ENCODE results near the gene HEPH. TPM values are rescaled to one million over a fixed set of nuclear protein-coding genes. Genes with fewer than 3 reads are reported as not detected.
"Not testable (repeated sequence)": the region's sequence is repeated elsewhere in the genome, so short reads cannot be mapped to it uniquely, and the experiment has no call there.

HEPH gene
- total RNA-seq, 1 donor from 2014 or later: 21.2 TPM

DNA sequence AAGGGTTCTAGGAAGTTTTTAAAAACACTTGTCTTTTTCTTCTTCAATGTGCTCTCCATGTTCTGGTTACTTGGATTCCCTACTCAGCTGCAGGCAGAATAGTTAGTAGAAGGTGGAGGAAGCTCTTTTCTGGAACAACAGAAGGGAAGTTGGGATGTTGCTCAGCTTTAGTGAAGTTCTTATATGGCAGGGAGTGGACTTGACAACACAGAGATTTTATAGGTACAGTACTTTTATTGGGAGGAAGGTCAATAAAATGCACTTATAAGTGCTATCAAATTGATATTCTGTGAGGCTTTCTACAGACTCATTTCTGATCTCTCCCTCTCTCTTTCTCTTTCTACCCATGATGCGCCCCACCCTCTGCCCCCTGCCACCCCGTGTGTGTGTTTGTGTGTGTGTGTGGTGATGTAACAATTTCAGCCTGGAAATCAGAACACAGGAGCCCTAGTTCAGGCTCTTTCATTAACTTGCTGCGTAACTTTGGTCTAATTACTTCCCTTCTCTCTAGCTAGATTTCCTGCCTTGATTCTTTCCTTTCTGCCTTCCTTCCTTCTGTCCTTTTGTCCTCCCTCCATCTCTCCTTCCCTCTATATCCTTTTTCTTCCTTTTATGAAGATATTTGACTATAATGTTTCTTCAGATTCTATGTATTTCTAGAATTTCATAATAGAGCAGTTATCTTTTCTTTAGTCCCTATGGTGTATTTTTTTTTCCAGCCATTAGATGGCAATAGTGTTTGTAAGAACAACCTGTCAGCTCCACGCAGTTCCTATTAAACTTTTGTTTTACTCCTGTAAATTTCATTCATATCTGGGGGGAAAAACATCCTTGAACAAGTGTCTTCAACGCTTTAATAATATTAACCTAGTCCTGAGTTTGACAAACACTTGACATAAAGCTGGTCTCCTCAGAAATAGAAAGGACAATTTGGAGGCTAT lies 37.1 kb downstream of the HEPH start:
- DNase-seq (ENCODE audit: low spot score) (no peak), ATAC-seq (no peak)
- intact Hi-C loops (cut with DNase I): no loop called here

GRCh38 chrX:66203114-66203513 lies 39.1 kb downstream of the HEPH start:
- ATAC-seq: no peak
- DNase-seq (ENCODE audit: low spot score): no peak
- intact Hi-C loops (cut with DNase I): no loop called here

GRCh38 chrX:66221856-66222255 lies 57.8 kb downstream of the HEPH start:
- no peak for DNase-seq (ENCODE audit: low spot score)
- no peak for ATAC-seq
- intact Hi-C loops (cut with DNase I): no loop called here

- no peak for ATAC-seq
- DNase-seq (ENCODE audit: low spot score): no peak
- intact Hi-C loops (cut with DNase I): no loop called here
Measured at GRCh38 chrX:66232296-66232695, 68.2 kb downstream of the HEPH start.

- intact Hi-C loops (cut with DNase I): no loop called here
- DNase-seq (ENCODE audit: low spot score) (no peak), ATAC-seq (no peak)
Measured at GRCh38 chrX:66233209-66233608, 69.2 kb downstream of the HEPH start.

- DNase-seq (ENCODE audit: low spot score); intact Hi-C loops (cut with DNase I); ATAC-seq: not testable (repeated sequence)
Measured at GRCh38 chrX:66233904-66234303, 69.9 kb downstream of the HEPH start.

- ATAC-seq: no peak
- no peak for DNase-seq (ENCODE audit: low spot score)
- intact Hi-C loops (cut with DNase I): no loop called here
Measured at GRCh38 chrX:66255359-66255967, 91.4 kb downstream of the HEPH start.

DNA sequence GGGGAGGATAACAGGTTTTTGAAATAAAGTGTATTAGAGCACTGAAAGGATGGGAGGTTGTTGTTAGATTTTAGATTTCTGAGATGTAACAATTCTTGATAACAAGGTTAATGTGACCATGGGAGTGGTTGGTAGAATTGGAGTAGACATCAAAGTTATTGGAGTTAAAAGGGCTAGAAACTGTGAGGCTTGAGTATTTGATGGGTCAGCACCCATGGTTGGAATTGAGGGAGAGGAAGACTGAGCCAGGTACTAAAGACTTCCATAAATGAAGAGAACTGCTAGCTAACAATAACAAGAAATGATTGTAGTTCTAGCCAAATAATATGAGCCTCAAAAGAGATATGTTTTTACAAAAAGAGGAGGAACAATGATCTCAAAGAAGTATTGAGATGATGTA lies 98.8 kb downstream of the HEPH start:
- intact Hi-C loops (cut with DNase I): no loop called here
- no peak for ATAC-seq
- DNase-seq (ENCODE audit: low spot score): no peak

Other genes with a start within 250 kb of the HEPH start
- 31.8 TPM for gene VSIG4, start 124.2 kb upstream of the HEPH start, total RNA-seq

Data from sciatic nerve (tissue), 2 donors.